H54 (cell line): ENCODE data around the gene RBM45.

Experiments
- DNase-seq: peaks from one replicate; pipeline ENCODE4 v3.0.0; 2011; ENCODE audit warnings: low spot score, mixed read lengths; ENCODE audit not compliant: insufficient read length
- FAIRE-seq: peaks from 3 replicates; lab custom pipeline; 2011; peaks lifted over from hg19 to GRCh38; lab: Jason Lieb, UNC
- POLR2A ChIP-seq: IDR thresholded peaks from 2 replicates; pipeline ENCODE4 v1.6.1; 2011; ENCODE audit warnings: low read depth, mild to moderate bottlenecking, low read length

The RBM45 gene

DNA sequence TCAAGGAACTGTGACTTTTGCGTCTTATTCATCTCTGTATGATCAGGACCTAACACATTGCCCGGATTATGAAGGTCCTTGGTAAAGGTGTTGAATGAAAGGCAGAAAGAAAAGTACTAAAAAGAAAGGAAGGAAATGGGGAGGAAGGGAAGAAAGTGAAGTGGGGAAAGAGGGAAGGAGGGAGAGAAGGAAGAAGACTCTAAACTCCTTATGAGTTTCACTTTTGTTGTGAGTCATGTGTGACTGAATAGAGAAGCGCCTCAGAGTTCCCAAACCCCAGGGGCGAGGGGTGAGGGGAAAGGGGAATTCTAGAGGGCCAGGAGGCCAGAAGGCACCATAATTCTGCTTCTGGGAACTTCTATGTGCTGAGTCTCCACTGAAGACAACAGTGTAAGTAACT, 51.2 kb downstream of the RBM45 start:
- no peak for TF ChIP-seq POLR2A
- FAIRE-seq = peak; percentile 84
- DNase-seq = no peak

DNA sequence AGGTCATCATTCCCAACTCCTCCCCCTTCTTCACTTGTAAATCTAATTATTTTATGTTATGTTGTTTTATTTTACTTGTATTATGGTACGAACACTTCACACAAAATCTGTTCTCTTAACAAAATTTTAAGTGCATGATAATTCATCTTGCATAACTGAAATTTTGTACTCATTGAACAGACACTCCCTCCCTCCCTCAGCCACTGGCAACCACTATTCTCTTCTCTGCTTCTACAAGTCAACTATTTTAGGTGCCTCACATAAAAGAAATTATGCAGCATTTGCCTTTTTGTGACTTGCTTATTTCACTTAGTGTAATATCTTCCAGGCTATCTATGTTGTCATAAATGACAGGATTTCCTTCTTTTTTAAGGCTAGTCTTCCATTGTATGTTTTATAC, 51.7 kb downstream of the RBM45 start:
- FAIRE-seq = no peak
- no peak for TF ChIP-seq POLR2A
- no peak for DNase-seq

DNA sequence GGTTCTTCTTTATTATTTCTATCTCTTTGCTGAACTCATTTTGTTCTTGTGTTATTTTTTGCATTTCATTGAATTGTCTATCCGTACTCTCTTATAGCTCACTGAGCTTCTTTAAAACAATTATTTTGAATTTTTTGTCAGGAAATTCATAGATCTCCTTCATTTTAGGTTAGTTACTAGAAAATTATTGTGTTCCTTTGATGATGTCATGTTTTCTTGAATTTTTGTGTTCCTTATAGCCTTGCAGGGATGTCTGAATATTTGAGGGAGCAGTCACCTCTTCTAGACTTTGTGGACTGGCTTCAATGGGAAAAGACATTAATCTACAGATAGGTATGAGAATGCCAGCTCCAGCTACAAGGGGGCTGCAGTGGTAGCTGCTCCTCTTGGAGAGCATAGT, 61.4 kb downstream of the RBM45 start:
- no peak for TF ChIP-seq POLR2A
- no peak for FAIRE-seq
- no peak for DNase-seq

DNA sequence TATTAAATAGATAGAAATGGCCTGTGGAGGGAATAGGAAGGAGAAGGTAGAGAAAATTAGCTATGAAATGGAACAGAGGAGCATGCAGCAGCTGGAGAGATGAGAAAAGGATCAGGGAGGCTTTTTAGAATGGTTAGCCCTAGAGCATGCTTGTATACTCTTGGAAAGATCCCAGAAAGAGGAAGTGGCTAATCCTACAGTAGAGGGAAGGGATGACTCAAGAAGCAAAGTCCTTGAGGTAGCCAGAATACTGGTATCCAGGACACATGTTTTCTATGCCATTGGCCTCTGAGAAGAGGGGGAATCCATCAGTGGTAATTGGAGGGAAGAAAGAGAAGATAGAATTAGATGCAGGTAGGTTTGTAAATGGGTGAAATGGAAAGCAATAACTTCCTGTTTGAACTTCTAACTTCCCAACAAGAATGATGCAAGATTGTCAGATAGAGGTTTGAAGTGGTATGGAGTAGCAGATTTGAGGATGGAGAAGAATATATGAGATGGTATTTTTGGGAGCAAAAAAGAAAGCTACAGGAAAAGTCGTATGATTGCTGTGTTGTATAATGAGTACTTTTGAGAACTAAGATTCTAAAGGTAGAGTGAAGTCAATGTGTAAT, 64.9 kb downstream of the RBM45 start:
- DNase-seq (no peak), FAIRE-seq (peak; percentile 96)
- no peak for TF ChIP-seq POLR2A
